Colonic mucosa (tissue), 4 donors: ENCODE data around the gene MRC1. TPM values are rescaled to one million over a fixed set of nuclear protein-coding genes. Genes with fewer than 3 reads are reported as not detected.

Source experiments
- DNase-seq: peaks from one replicate; pipeline ENCODE4 v3.0.0-alpha.2; 2020
- H3K27ac ChIP-seq: fragments of 200-600 bp; one replicate; pipeline ENCODE4 v1.8.0; 2021
- H3K27me3 ChIP-seq: fragments of 200-600 bp; one replicate; pipeline ENCODE4 v1.8.0; 2021
- H3K36me3 ChIP-seq: fragments of 200-600 bp; one replicate; pipeline ENCODE4 v1.8.0; 2021
- H3K4me1 ChIP-seq: fragments of 200-600 bp; one replicate; pipeline ENCODE4 v1.8.0; 2021; ENCODE audit warnings: mild to moderate bottlenecking
- H3K4me3 ChIP-seq: fragments of 200-600 bp; one replicate; pipeline ENCODE4 v1.8.0; 2021
- H3K9ac ChIP-seq, 2 donors: one replicate each; pipeline ENCODE4 v1.7.0; 2013; ENCODE audit warnings: control low read depth in 2 of 2, low read depth in 2 of 2, low read length in 2 of 2
- H3K9me3 ChIP-seq: fragments of 200-600 bp; one replicate; pipeline ENCODE4 v1.8.0; 2021
- intact Hi-C: fragments of 100-400 bp; cut with DNase I; formaldehyde crosslinking; loops from one replicate; pipeline ENCODE4 v1.14.1; 2022
- total RNA-seq, 2 donors: library from RNA; stranded (reverse); fragmentation: NEBNext Ultra II Directional in 1 of 2; extraction: Animal tissue kit (Norgen Biotek cat#: 25700) in 1 of 2; gene quantifications; one replicate each; pipeline ENCODE4 v1.2.1, GENCODE V29; 2021
- TF ChIP-seq, protein P1 (sequence below): fragments of 200-600 bp; IDR thresholded peaks from one replicate; pipeline ENCODE4 v1.8.0; 2022; ENCODE audit warnings: antibody characterized with exemption, mild to moderate bottlenecking
- donor health status: healthy.
- donor health status: DM: no; HTN: no; CAD: no.
- donor health status: DM: no; HTN: no; CAD: no.

Gene MRC1
- total RNA-seq, 2 donors from 2014 or later = 9.2 to 19.2 TPM

- no peak overlapping the region for H3K9ac ChIP-seq
- H3K27me3 ChIP-seq = no peaks in the 10 kb centered on the region
- no peak overlapping the region for H3K27ac ChIP-seq
- no peaks in the 10 kb centered on the region for H3K36me3 ChIP-seq
- TF ChIP-seq, protein P1, sequence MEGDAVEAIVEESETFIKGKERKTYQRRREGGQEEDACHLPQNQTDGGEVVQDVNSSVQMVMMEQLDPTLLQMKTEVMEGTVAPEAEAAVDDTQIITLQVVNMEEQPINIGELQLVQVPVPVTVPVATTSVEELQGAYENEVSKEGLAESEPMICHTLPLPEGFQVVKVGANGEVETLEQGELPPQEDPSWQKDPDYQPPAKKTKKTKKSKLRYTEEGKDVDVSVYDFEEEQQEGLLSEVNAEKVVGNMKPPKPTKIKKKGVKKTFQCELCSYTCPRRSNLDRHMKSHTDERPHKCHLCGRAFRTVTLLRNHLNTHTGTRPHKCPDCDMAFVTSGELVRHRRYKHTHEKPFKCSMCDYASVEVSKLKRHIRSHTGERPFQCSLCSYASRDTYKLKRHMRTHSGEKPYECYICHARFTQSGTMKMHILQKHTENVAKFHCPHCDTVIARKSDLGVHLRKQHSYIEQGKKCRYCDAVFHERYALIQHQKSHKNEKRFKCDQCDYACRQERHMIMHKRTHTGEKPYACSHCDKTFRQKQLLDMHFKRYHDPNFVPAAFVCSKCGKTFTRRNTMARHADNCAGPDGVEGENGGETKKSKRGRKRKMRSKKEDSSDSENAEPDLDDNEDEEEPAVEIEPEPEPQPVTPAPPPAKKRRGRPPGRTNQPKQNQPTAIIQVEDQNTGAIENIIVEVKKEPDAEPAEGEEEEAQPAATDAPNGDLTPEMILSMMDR = no peak
- H3K9me3 ChIP-seq = no peaks in the 10 kb centered on the region
- DNase-seq = peak; percentile 50
- H3K4me1 ChIP-seq = no peaks in the 10 kb centered on the region
- intact Hi-C loops = no loop called here
- H3K4me3 ChIP-seq = no peak overlapping the region
Observed at GRCh38 chr10:17851611-17852010, 42.5 kb downstream of the MRC1 start.

- Histone ChIP-seq H3K27me3 (no peaks in the 10 kb centered on the region), H3K9me3 (no peaks in the 10 kb centered on the region), H3K4me3 (no peak overlapping the region), H3K36me3 (no peaks in the 10 kb centered on the region), H3K4me1 (no peaks in the 10 kb centered on the region), H3K27ac (no peak overlapping the region), H3K9ac (no peak overlapping the region)
- TF ChIP-seq, protein P1 = no peak
- no peak for DNase-seq
- intact Hi-C loops = no loop called here
Observed at GRCh38 chr10:17854044-17854652, 45.0 kb downstream of the MRC1 start.

GRCh38 chr10:17857040-17857439, 47.9 kb downstream of the MRC1 start:
- no peak for DNase-seq
- Histone ChIP-seq H3K9ac (no peak overlapping the region), H3K4me3 (no peak overlapping the region), H3K27ac (no peak overlapping the region), H3K4me1 (no peaks in the 10 kb centered on the region), H3K27me3 (no peaks in the 10 kb centered on the region), H3K9me3 (no peaks in the 10 kb centered on the region), H3K36me3 (no peaks in the 10 kb centered on the region)
- TF ChIP-seq, protein P1 = no peak
- intact Hi-C loops = no loop called here

GRCh38 chr10:17859492-17860156, 50.5 kb downstream of the MRC1 start:
- no peak overlapping the region for H3K4me3 ChIP-seq
- intact Hi-C loops = no loop called here
- DNase-seq = no peak

DNA sequence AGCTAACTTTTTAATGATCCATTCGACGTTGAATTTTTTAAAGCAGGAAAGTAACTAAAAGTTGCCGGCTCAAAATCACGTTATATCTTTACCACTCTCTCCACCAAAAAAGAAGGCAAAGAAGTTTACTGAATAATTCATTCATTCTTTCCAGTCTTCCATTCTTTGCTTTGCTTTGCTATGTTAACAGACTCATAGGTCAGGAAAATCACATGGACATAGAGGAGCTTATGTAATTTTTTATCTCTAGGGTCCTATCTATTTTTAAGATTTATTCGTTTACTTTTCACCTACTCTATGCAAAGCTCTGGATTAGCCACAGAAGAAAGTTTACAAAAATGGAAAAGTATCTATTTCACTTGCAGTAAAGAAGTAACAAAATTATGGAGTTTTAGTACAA, 52.6 kb downstream of the MRC1 start:
- no peaks in the 10 kb centered on the region for H3K9me3 ChIP-seq
- no peaks in the 10 kb centered on the region for H3K27me3 ChIP-seq
- H3K27ac ChIP-seq = no peak overlapping the region
- intact Hi-C loops = no loop called here
- H3K9ac ChIP-seq = no peak overlapping the region
- TF ChIP-seq, protein P1 = no peak
- DNase-seq = no peak
- H3K4me1 ChIP-seq = no peaks in the 10 kb centered on the region
- H3K36me3 ChIP-seq = no peaks in the 10 kb centered on the region
- H3K4me3 ChIP-seq = no peak overlapping the region

More at GRCh38 chr10:17859492-17860156, 50.5 kb downstream of the MRC1 start:
- H3K36me3 ChIP-seq = no peaks in the 10 kb centered on the region
- H3K9me3 ChIP-seq = no peaks in the 10 kb centered on the region
- TF ChIP-seq, protein P1 = no peak
- no peaks in the 10 kb centered on the region for H3K4me1 ChIP-seq
- no peak overlapping the region for H3K27ac ChIP-seq
- no peak overlapping the region for H3K9ac ChIP-seq
- no peaks in the 10 kb centered on the region for H3K27me3 ChIP-seq
